Natural killer cell (primary cell): ENCODE results near the gene CLPTM1. TPM values are rescaled to one million over a fixed set of nuclear protein-coding genes. Genes with fewer than 3 reads are reported as not detected.

Source experiments
- ATAC-seq, 3 donors: fragments of 150-1000 bp in 2 of 3; fragments of 200-7000 bp in 1 of 3; cut with Tn5 transposase; 1 replicate in 1 of 3; 2 replicates in 2 of 3; pipeline ENCODE4 v1.10.0; 2021; ENCODE audit warnings: mild to moderate bottlenecking in 2 of 3, moderate library complexity in 2 of 3
- DNase-seq, 2 donors: peaks; one replicate each; pipeline versions ENCODE4 v3.0.0 to v3.0.0-alpha.2; 2013 to 2021; ENCODE audit warnings: mixed read lengths in 1 of 2
- H3K27ac ChIP-seq: one replicate; pipeline ENCODE4 v1.5.1; 2013; ENCODE audit warnings: mild to moderate bottlenecking, low read length
- H3K27me3 ChIP-seq: one replicate; pipeline ENCODE4 v1.6.1; 2013; ENCODE audit warnings: low read length; ENCODE audit not compliant: control insufficient read depth, insufficient read depth
- H3K36me3 ChIP-seq: one replicate; pipeline ENCODE4 v1.6.1; 2013; ENCODE audit warnings: low read length; ENCODE audit not compliant: control insufficient read depth, insufficient read depth
- H3K4me1 ChIP-seq: one replicate; pipeline ENCODE4 v1.6.1; 2013; ENCODE audit warnings: low read length; ENCODE audit not compliant: control insufficient read depth, insufficient read depth
- H3K4me3 ChIP-seq: one replicate; pipeline ENCODE4 v1.5.1; 2013; ENCODE audit warnings: low read length
- H3K9me3 ChIP-seq: one replicate; pipeline ENCODE4 v1.6.1; 2013; ENCODE audit warnings: low read length; ENCODE audit not compliant: control insufficient read depth, insufficient read depth
- H3K27ac Mint-ChIP-seq, 2 donors: one replicate each; pipeline ENCODE4 v1.8.0; 2022; ENCODE audit warnings: mild to moderate bottlenecking in 2 of 2, mixed read lengths in 2 of 2, moderate library complexity in 1 of 2
- H3K27me3 Mint-ChIP-seq, 2 donors: one replicate each; pipeline ENCODE4 v1.8.0; 2022; ENCODE audit warnings: low read depth in 2 of 2, mixed read lengths in 2 of 2
- H3K36me3 Mint-ChIP-seq: one replicate; pipeline ENCODE4 v1.8.0; 2022; ENCODE audit warnings: mixed read lengths
- H3K4me1 Mint-ChIP-seq, 2 donors: one replicate each; pipeline ENCODE4 v1.8.0; 2022; ENCODE audit warnings: mixed read lengths in 2 of 2
- H3K4me3 Mint-ChIP-seq: one replicate; pipeline ENCODE4 v1.8.0; 2022; ENCODE audit warnings: mild to moderate bottlenecking, moderate library complexity, mixed read lengths
- H3K9me3 Mint-ChIP-seq, 2 donors: one replicate each; pipeline ENCODE4 v1.8.0; 2022; ENCODE audit warnings: mixed read lengths in 2 of 2
- CTCF ChIP-seq: fragments of 200-600 bp; IDR thresholded peaks from one replicate; pipeline ENCODE4 v1.8.0; 2022; ENCODE audit warnings: antibody characterized with exemption
- WGBS: methylation state at CpG from one replicate; pipeline ENCODE4 v1.1.7; 2013; ENCODE audit warnings: missing lambda C conversion rate; ENCODE audit not compliant: insufficient coverage; 5-methylcytosine and 5-hydroxymethylcytosine counted together
- intact Hi-C: fragments of 100-400 bp; cut with micrococcal nuclease; formaldehyde crosslinking; loops from one replicate; pipeline ENCODE4 v1.14.2; 2022
- total RNA-seq, 4 donors: library from RNA; stranded (reverse); fragments of 120-200 nt in 1 of 4; gene quantifications; one replicate each; pipeline versions ENCODE4 v1.2.3 to v1.2.4, GENCODE V29; 2013 to 2022

CLPTM1 gene
- total RNA-seq, 3 donors from 2014 or later (not counting 1 experiment from before 2014, with no cell fraction given) = 97.1 to 125 (median 120) TPM

- Histone ChIP-seq H3K9me3 (no peaks in the 10 kb centered on the region), H3K4me1 (peaks cover 6% of the 10 kb centered on the region), H3K27ac (no peak overlapping the region), H3K36me3 (no peaks in the 10 kb centered on the region), H3K27me3 (no peaks in the 10 kb centered on the region), H3K4me3 (no peak overlapping the region)
- Mint-ChIP-seq H3K27ac (no peak overlapping the region), H3K36me3 (no peaks in the 10 kb centered on the region), H3K4me1 (peaks cover 0 to 5% of the 10 kb centered on the region in 2 donors), H3K4me3 (no peak overlapping the region), H3K27me3 (peaks cover 2 to 11% of the 10 kb centered on the region in 2 donors), H3K9me3 (no peaks in the 10 kb centered on the region)
- intact Hi-C loops = no loop called here
- WGBS = 88% methylated on average over 4 of the region's 4 CpGs
- no peak for DNase-seq
- TF ChIP-seq CTCF = no peak
- no peak for ATAC-seq
Measured at GRCh38 chr19:44931541-44931940, 23.6 kb upstream of the CLPTM1 start.

- no peak overlapping the region for H3K4me3 Mint-ChIP-seq
- no peaks in the 10 kb centered on the region for H3K27me3 Mint-ChIP-seq
- Histone ChIP-seq H3K4me3 (no peak overlapping the region), H3K9me3 (no peaks in the 10 kb centered on the region), H3K27me3 (no peaks in the 10 kb centered on the region), H3K36me3 (no peaks in the 10 kb centered on the region), H3K4me1 (no peaks in the 10 kb centered on the region), H3K27ac (no peak overlapping the region)
- no peak for DNase-seq
- H3K36me3 Mint-ChIP-seq = no peaks in the 10 kb centered on the region
- WGBS = 67% methylated on average over 5 of the region's 5 CpGs
- TF ChIP-seq CTCF = no peak
- no peak overlapping the region for H3K27ac Mint-ChIP-seq
- H3K4me1 Mint-ChIP-seq = peaks cover 0 to 5% of the 10 kb centered on the region in 2 donors
- intact Hi-C loops = no loop called here
- no peaks in the 10 kb centered on the region for H3K9me3 Mint-ChIP-seq
- ATAC-seq = no peak
Measured at GRCh38 chr19:44939668-44940067, 15.5 kb upstream of the CLPTM1 start.

- Histone ChIP-seq H3K36me3 (no peaks in the 10 kb centered on the region), H3K27me3 (no peaks in the 10 kb centered on the region), H3K4me3 (no peak within 1 kb of the TSS), H3K9me3 (no peaks in the 10 kb centered on the region), H3K4me1 (peaks cover 10% of the 10 kb centered on the region), H3K27ac (no peak within 1 kb of the TSS)
- TF ChIP-seq CTCF = no peak
- WGBS = 82% methylated on average over 14 of the region's 14 CpGs
- no peak within 1 kb of the TSS for H3K4me3 Mint-ChIP-seq
- DNase-seq (no peak), ATAC-seq (no peak)
- H3K9me3 Mint-ChIP-seq = no peaks in the 10 kb centered on the region
- no peaks in the 10 kb centered on the region for H3K27me3 Mint-ChIP-seq
- H3K4me1 Mint-ChIP-seq = peaks cover 0 to 12% of the 10 kb centered on the region in 2 donors
- H3K36me3 Mint-ChIP-seq = no peaks in the 10 kb centered on the region
- intact Hi-C loops = no loop called here
- H3K27ac Mint-ChIP-seq = no peak within 1 kb of the TSS
Measured at GRCh38 chr19:44942067-44942571, 13.1 kb upstream of the CLPTM1 start, which contains the start of gene APOC4. Gene APOC4 (plus strand): TSS chr19:44942237. CDS start chr19:44942278, 41 bp downstream.

- ATAC-seq (no peak), DNase-seq (no peak)
- H3K4me3 ChIP-seq = no peak overlapping the region
- 13% methylated on average over 10 of the region's 10 CpGs for WGBS
- Mint-ChIP-seq H3K9me3 (no peaks in the 10 kb centered on the region), H3K27ac (no peak overlapping the region), H3K27me3 (no peaks in the 10 kb centered on the region), H3K4me3 (no peak overlapping the region), H3K36me3 (no peaks in the 10 kb centered on the region), H3K4me1 (peaks cover 0 to 12% of the 10 kb centered on the region in 2 donors)
- intact Hi-C loops = no loop called here
- no peaks in the 10 kb centered on the region for H3K27me3 ChIP-seq
- H3K36me3 ChIP-seq = no peaks in the 10 kb centered on the region
- no peak overlapping the region for H3K27ac ChIP-seq
- no peaks in the 10 kb centered on the region for H3K9me3 ChIP-seq
- peaks cover 10% of the 10 kb centered on the region for H3K4me1 ChIP-seq
- no peak for TF ChIP-seq CTCF
Measured at GRCh38 chr19:44943801-44944249, 11.4 kb upstream of the CLPTM1 start.
